ENCODE measurements around the gene SAMD14.

SAMD14 gene

GRCh38 chr17:50080827-50081226 lies 49.1 kb downstream of the SAMD14 start:
- H3K36me3 ChIP-seq (ENCODE audit: control insufficient read depth in 1 of 2, insufficient read depth in 2 of 2, low read depth in 1 of 2, low read length in 2 of 2): peaks cover 77 to 79% of the 10 kb centered on the region in 2 experiments
- H2BK15ac ChIP-seq (ENCODE audit: low read depth, poor library complexity, severe bottlenecking): no peak overlapping the region
- no peak overlapping the region for H3K23ac ChIP-seq (ENCODE audit: low read length in 2 of 2)
- H3K27me3 ChIP-seq (ENCODE audit: control insufficient read depth in 1 of 2, insufficient read depth in 1 of 2, low read length in 2 of 2): no peaks in the 10 kb centered on the region
- H3K9me3 ChIP-seq (ENCODE audit: control insufficient read depth, low read length): no peaks in the 10 kb centered on the region
- H4K8ac ChIP-seq (ENCODE audit: low read length): no peak overlapping the region
- H2BK12ac ChIP-seq (ENCODE audit: low read length in 2 of 2): no peak overlapping the region
- no peak overlapping the region for H2AFZ ChIP-seq (ENCODE audit: low read depth, low read length)
- H3K4me3 ChIP-seq (ENCODE audit: insufficient read depth in 1 of 2, low read depth in 1 of 2, low read length in 2 of 2): no peak overlapping the region
- H4K91ac ChIP-seq (ENCODE audit: low read length): no peak overlapping the region
- H2BK120ac ChIP-seq (ENCODE audit: low read depth, low read length): no peak overlapping the region
- H3K4ac ChIP-seq (ENCODE audit: low read depth in 1 of 2, low read length in 2 of 2): no peak overlapping the region
- no peak overlapping the region for H3K27ac ChIP-seq (ENCODE audit: low read length, poor library complexity, severe bottlenecking)
- no peak overlapping the region for H2BK5ac ChIP-seq (ENCODE audit: low read depth, low read length, poor library complexity, severe bottlenecking)
- no peak overlapping the region for H3K18ac ChIP-seq (ENCODE audit: low read depth in 1 of 2, low read length in 2 of 2)
- H3K14ac ChIP-seq (ENCODE audit: low read length in 2 of 2): no peak overlapping the region
- H3K79me1 ChIP-seq (replicated peaks; ENCODE audit: low read length, poor library complexity, severe bottlenecking): peaks cover 21% of the 10 kb centered on the region
- H3K4me1 ChIP-seq (ENCODE audit: control insufficient read depth, insufficient read depth, low read depth, low read length): peaks cover 5% of the 10 kb centered on the region
- WGBS: 96% methylated on average over 7 of the region's 7 CpGs
- no peak for DNase-seq
- H3K4me2 ChIP-seq (ENCODE audit: low read length, poor library complexity, severe bottlenecking): no peak overlapping the region
- no peak overlapping the region for H3K9ac ChIP-seq (ENCODE audit: low read length)
- no peak overlapping the region for H2AK5ac ChIP-seq (ENCODE audit: low read length, severe bottlenecking)

DNA sequence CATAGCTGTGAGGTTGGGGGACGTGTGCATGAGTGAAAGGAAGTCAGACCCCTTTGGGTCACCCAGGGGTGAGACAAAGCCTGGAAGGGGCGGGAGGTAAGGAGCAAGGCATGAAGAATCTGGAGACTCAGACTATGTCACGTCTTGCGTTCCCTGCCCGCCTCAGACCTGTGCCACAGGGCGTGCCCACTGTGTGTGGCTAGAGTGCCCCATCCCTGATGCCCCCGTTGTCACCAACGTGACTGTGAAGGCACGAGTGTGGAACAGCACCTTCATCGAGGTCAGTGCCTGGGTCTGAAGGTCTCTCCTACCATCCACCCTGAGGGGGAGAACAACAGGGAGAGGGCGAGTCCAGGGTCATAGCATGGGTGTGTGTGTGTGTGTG lies 49.9 kb downstream of the SAMD14 start:
- peak overlapping the region; percentile 13 for H2BK15ac ChIP-seq (ENCODE audit: low read depth, poor library complexity, severe bottlenecking)
- no peak overlapping the region for H3K18ac ChIP-seq (ENCODE audit: low read depth in 1 of 2, low read length in 2 of 2)
- no peak overlapping the region for H2AK5ac ChIP-seq (ENCODE audit: low read length, severe bottlenecking)
- H2BK120ac ChIP-seq (ENCODE audit: low read depth, low read length): no peak overlapping the region
- no peak overlapping the region for H3K4ac ChIP-seq (ENCODE audit: low read depth in 1 of 2, low read length in 2 of 2)
- H3K79me1 ChIP-seq (replicated peaks; ENCODE audit: low read length, poor library complexity, severe bottlenecking): peaks cover 21% of the 10 kb centered on the region
- no peak overlapping the region for H2BK5ac ChIP-seq (ENCODE audit: low read depth, low read length, poor library complexity, severe bottlenecking)
- H4K8ac ChIP-seq (ENCODE audit: low read length): peak overlapping the region; percentile 22
- 99% methylated on average over 11 of the region's 11 CpGs for WGBS
- no peak overlapping the region for H2BK12ac ChIP-seq (ENCODE audit: low read length in 2 of 2)
- H2AFZ ChIP-seq (ENCODE audit: low read depth, low read length): no peak overlapping the region
- peaks cover 9% of the 10 kb centered on the region for H3K4me1 ChIP-seq (ENCODE audit: control insufficient read depth, insufficient read depth, low read depth, low read length)
- no peak overlapping the region for H3K4me3 ChIP-seq (ENCODE audit: insufficient read depth in 1 of 2, low read depth in 1 of 2, low read length in 2 of 2)
- no peak overlapping the region for H3K27ac ChIP-seq (ENCODE audit: low read length, poor library complexity, severe bottlenecking)
- no peak overlapping the region for H3K23ac ChIP-seq (ENCODE audit: low read length in 2 of 2)
- no peaks in the 10 kb centered on the region for H3K9me3 ChIP-seq (ENCODE audit: control insufficient read depth, low read length)
- peaks cover 81 to 86% of the 10 kb centered on the region in 2 experiments for H3K36me3 ChIP-seq (ENCODE audit: control insufficient read depth in 1 of 2, insufficient read depth in 2 of 2, low read depth in 1 of 2, low read length in 2 of 2)
- no peak overlapping the region for H3K4me2 ChIP-seq (ENCODE audit: low read length, poor library complexity, severe bottlenecking)
- no peak for DNase-seq
- H3K14ac ChIP-seq (ENCODE audit: low read length in 2 of 2): no peak overlapping the region
- H3K27me3 ChIP-seq (ENCODE audit: control insufficient read depth in 1 of 2, insufficient read depth in 1 of 2, low read length in 2 of 2): no peaks in the 10 kb centered on the region
- no peak overlapping the region for H3K9ac ChIP-seq (ENCODE audit: low read length)
- H4K91ac ChIP-seq (ENCODE audit: low read length): peak overlapping the region; percentile 35

- Histone ChIP-seq H2BK12ac (ENCODE audit: low read length in 2 of 2) (no peak overlapping the region), H4K91ac (ENCODE audit: low read length) (no peak overlapping the region), H3K18ac (ENCODE audit: low read depth in 1 of 2, low read length in 2 of 2) (no peak overlapping the region), H3K23ac (ENCODE audit: low read length in 2 of 2) (no peak overlapping the region), H2BK15ac (ENCODE audit: low read depth, poor library complexity, severe bottlenecking) (no peak overlapping the region), H2AK5ac (ENCODE audit: low read length, severe bottlenecking) (no peak overlapping the region), H3K4me3 (ENCODE audit: insufficient read depth in 1 of 2, low read depth in 1 of 2, low read length in 2 of 2) (no peak overlapping the region), H3K4me1 (ENCODE audit: control insufficient read depth, insufficient read depth, low read depth, low read length) (peaks cover 10% of the 10 kb centered on the region), H3K4me2 (ENCODE audit: low read length, poor library complexity, severe bottlenecking) (no peak overlapping the region), H3K9ac (ENCODE audit: low read length) (no peak overlapping the region), H3K79me1 (replicated peaks; ENCODE audit: low read length, poor library complexity, severe bottlenecking) (peaks cover 21% of the 10 kb centered on the region), H2BK120ac (ENCODE audit: low read depth, low read length) (no peak overlapping the region), H3K9me3 (ENCODE audit: control insufficient read depth, low read length) (no peaks in the 10 kb centered on the region), H3K36me3 (ENCODE audit: control insufficient read depth in 1 of 2, insufficient read depth in 2 of 2, low read depth in 1 of 2, low read length in 2 of 2) (peaks cover 80 to 89% of the 10 kb centered on the region in 2 experiments), H3K27ac (ENCODE audit: low read length, poor library complexity, severe bottlenecking) (peak overlapping the region; percentile 17), H2BK5ac (ENCODE audit: low read depth, low read length, poor library complexity, severe bottlenecking) (no peak overlapping the region), H3K14ac (ENCODE audit: low read length in 2 of 2) (no peak overlapping the region), H3K27me3 (ENCODE audit: control insufficient read depth in 1 of 2, insufficient read depth in 1 of 2, low read length in 2 of 2) (no peaks in the 10 kb centered on the region), H4K8ac (ENCODE audit: low read length) (no peak overlapping the region), H2AFZ (ENCODE audit: low read depth, low read length) (no peak overlapping the region), H3K4ac (ENCODE audit: low read depth in 1 of 2, low read length in 2 of 2) (no peak overlapping the region)
- 87% methylated on average over 12 of the region's 12 CpGs for WGBS
- no peak for DNase-seq
These were observed 50.4 kb downstream of the SAMD14 start for GRCh38 chr17:50079334-50080095.

- H3K36me3 ChIP-seq (ENCODE audit: control insufficient read depth in 1 of 2, insufficient read depth in 2 of 2, low read depth in 1 of 2, low read length in 2 of 2): peaks cover 90 to 93% of the 10 kb centered on the region in 2 experiments
- peak overlapping the region; percentile 16 for H3K27ac ChIP-seq (ENCODE audit: low read length, poor library complexity, severe bottlenecking)
- H3K9me3 ChIP-seq (ENCODE audit: control insufficient read depth, low read length): no peaks in the 10 kb centered on the region
- no peak overlapping the region for H2AFZ ChIP-seq (ENCODE audit: low read depth, low read length)
- H2AK5ac ChIP-seq (ENCODE audit: low read length, severe bottlenecking): no peak overlapping the region
- H3K79me1 ChIP-seq (replicated peaks; ENCODE audit: low read length, poor library complexity, severe bottlenecking): peaks cover 21% of the 10 kb centered on the region
- H3K23ac ChIP-seq (ENCODE audit: low read length in 2 of 2): no peak overlapping the region
- H3K4me2 ChIP-seq (ENCODE audit: low read length, poor library complexity, severe bottlenecking): no peak overlapping the region
- H2BK15ac ChIP-seq (ENCODE audit: low read depth, poor library complexity, severe bottlenecking): no peak overlapping the region
- no peak overlapping the region for H3K9ac ChIP-seq (ENCODE audit: low read length)
- no peak overlapping the region for H2BK5ac ChIP-seq (ENCODE audit: low read depth, low read length, poor library complexity, severe bottlenecking)
- H3K4me3 ChIP-seq (ENCODE audit: insufficient read depth in 1 of 2, low read depth in 1 of 2, low read length in 2 of 2): no peak overlapping the region
- no peak overlapping the region for H4K8ac ChIP-seq (ENCODE audit: low read length)
- no peak overlapping the region for H3K18ac ChIP-seq (ENCODE audit: low read depth in 1 of 2, low read length in 2 of 2)
- H3K4me1 ChIP-seq (ENCODE audit: control insufficient read depth, insufficient read depth, low read depth, low read length): peaks cover 18% of the 10 kb centered on the region
- peak overlapping the region; percentile 71 for H4K91ac ChIP-seq (ENCODE audit: low read length)
- no peak overlapping the region for H2BK12ac ChIP-seq (ENCODE audit: low read length in 2 of 2)
- DNase-seq: no peak
- WGBS: 97% methylated on average over 3 of the region's 4 CpGs
- H3K27me3 ChIP-seq (ENCODE audit: control insufficient read depth in 1 of 2, insufficient read depth in 1 of 2, low read length in 2 of 2): no peaks in the 10 kb centered on the region
- H3K4ac ChIP-seq (ENCODE audit: low read depth in 1 of 2, low read length in 2 of 2): no peak overlapping the region
- H3K14ac ChIP-seq (ENCODE audit: low read length in 2 of 2): no peak overlapping the region
- H2BK120ac ChIP-seq (ENCODE audit: low read depth, low read length): no peak overlapping the region
These were observed 51.5 kb downstream of the SAMD14 start for GRCh38 chr17:50078430-50078829.

All from mesenchymal stem cell (in vitro differentiated cells and primary cell).